Left lung (tissue), 14 donors: Measurements from ENCODE around the gene POU6F1. TPM values are rescaled to one million over a fixed set of nuclear protein-coding genes. Genes with fewer than 3 reads are reported as not detected.

ENCODE experiments used
- ATAC-seq: fragments of 200-7000 bp; cut with Tn5 transposase; one replicate; pipeline ENCODE4 v1.9.1; 2020; ENCODE audit warnings: moderate library complexity
- DNase-seq, 4 donors: peaks; one replicate each; pipeline ENCODE4 v3.0.0-alpha.2; 2013 to 2020
- H3K27ac ChIP-seq, 2 donors: fragments of 200-600 bp; sonication (generic) in 1 of 2; one replicate each; pipeline versions ENCODE4 v1.5.0 to v1.8.0; 2020 to 2021
- H3K27me3 ChIP-seq, 2 donors: fragments of 200-600 bp; sonication (generic) in 1 of 2; one replicate each; pipeline versions ENCODE4 v1.5.0 to v1.8.0; 2020 to 2021
- H3K36me3 ChIP-seq, 2 donors: fragments of 200-600 bp; sonication (generic) in 1 of 2; one replicate each; pipeline versions ENCODE4 v1.5.0 to v1.8.0; 2020 to 2021
- H3K4me1 ChIP-seq, 2 donors: fragments of 200-600 bp; one replicate each; pipeline ENCODE4 v1.8.0; 2021
- H3K4me3 ChIP-seq, 2 donors: fragments of 200-600 bp; sonication (generic) in 1 of 2; one replicate each; pipeline versions ENCODE4 v1.5.0 to v1.8.0; 2020 to 2021; ENCODE audit warnings: mild to moderate bottlenecking in 1 of 2
- H3K9me3 ChIP-seq, 2 donors: fragments of 200-600 bp; sonication (generic) in 1 of 2; one replicate each; pipeline versions ENCODE4 v1.5.0 to v1.8.0; 2020 to 2021
- intact Hi-C, 2 donors: fragments of 100-400 bp; cut with DNase I; formaldehyde crosslinking; loops; one replicate each; pipeline versions ENCODE4 v1.11.2 to v1.14.2; 2022
- long read RNA-seq, 12 donors: library from polyadenylated mRNA in 2 of 12; unstranded in 2 of 12; transcript quantifications; one replicate each; pipeline ENCODE4 v2.0.0 and lab custom pipeline, GENCODE V29; 2019 to 2026
- polyA plus RNA-seq, 6 donors: library from polyadenylated mRNA; unstranded; fragments of 120-200 nt; gene quantifications; one replicate each; pipeline ENCODE4 v1.2.1, GENCODE V29; 2013; ENCODE audit not compliant: insufficient read length in 6 of 6
- total RNA-seq, 2 donors: library from RNA; stranded (reverse); fragmentation: NEBNext Ultra II Directional; extraction: Animal tissue kit (Norgen Biotek cat#: 25700); gene quantifications; one replicate each; pipeline ENCODE4 v1.2.1, GENCODE V29; 2021
- TF ChIP-seq, protein P1 (sequence below), 2 donors: fragments of 200-600 bp; sonication (generic) in 1 of 2; IDR thresholded peaks; one replicate each; pipeline versions ENCODE4 v1.5.0 to v1.8.0; 2021; ENCODE audit warnings: antibody characterized with exemption in 2 of 2
- donor health status: DM: no; HTN: yes; CAD: no.
- donor health status: DM: no; HTN: no; CAD: no.

The POU6F1 gene, protein sequence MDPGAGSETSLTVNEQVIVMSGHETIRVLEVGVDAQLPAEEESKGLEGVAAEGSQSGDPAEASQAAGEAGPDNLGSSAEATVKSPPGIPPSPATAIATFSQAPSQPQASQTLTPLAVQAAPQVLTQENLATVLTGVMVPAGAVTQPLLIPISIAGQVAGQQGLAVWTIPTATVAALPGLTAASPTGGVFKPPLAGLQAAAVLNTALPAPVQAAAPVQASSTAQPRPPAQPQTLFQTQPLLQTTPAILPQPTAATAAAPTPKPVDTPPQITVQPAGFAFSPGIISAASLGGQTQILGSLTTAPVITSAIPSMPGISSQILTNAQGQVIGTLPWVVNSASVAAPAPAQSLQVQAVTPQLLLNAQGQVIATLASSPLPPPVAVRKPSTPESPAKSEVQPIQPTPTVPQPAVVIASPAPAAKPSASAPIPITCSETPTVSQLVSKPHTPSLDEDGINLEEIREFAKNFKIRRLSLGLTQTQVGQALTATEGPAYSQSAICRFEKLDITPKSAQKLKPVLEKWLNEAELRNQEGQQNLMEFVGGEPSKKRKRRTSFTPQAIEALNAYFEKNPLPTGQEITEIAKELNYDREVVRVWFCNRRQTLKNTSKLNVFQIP
- total RNA-seq (10 to 100 TPM; 11.6 to 12.6 TPM), polyA plus RNA-seq (10 to 100 TPM in 5 of 6 donors, 1 to 10 TPM in 1; 9.9 to 15.6 (median 11.9) TPM)
- long read RNA-seq, donor 1 = 0 reads
- long read RNA-seq, donor 2, partial matches to known transcripts = 0 of 1 reads
- long read RNA-seq, donor 2, other reads (novel, unspliced or antisense) = 0 of 1 reads
- long read RNA-seq, donor 3 = 0 reads
- long read RNA-seq, donor 4, partial matches to known transcripts = 0 of 1 reads
- long read RNA-seq, donor 4, other reads (novel, unspliced or antisense) = 1 of 1 reads
- long read RNA-seq, donor 5, partial matches to known transcripts = 90 of 95 reads
- long read RNA-seq, donor 5, other reads (novel, unspliced or antisense) = 5 of 95 reads
- long read RNA-seq, donor 6, partial matches to known transcripts = 0 of 1 reads
- long read RNA-seq, donor 6, other reads (novel, unspliced or antisense) = 0 of 1 reads
- long read RNA-seq, donor 7 = 0 reads
- long read RNA-seq, donor 8 = 0 reads
- long read RNA-seq, donor 9 = 0 reads
- long read RNA-seq, donor 10, partial matches to known transcripts = 2 of 2 reads
- long read RNA-seq, donor 10, other reads (novel, unspliced or antisense) = 0 of 2 reads
- long read RNA-seq, donor 11, full-length matches to known transcripts = 2 of 2 reads
- long read RNA-seq, donor 11, partial matches to known transcripts = 0 of 2 reads
- long read RNA-seq, donor 11, other reads (novel, unspliced or antisense) = 0 of 2 reads
- long read RNA-seq, donor 12 = 0 reads

DNA sequence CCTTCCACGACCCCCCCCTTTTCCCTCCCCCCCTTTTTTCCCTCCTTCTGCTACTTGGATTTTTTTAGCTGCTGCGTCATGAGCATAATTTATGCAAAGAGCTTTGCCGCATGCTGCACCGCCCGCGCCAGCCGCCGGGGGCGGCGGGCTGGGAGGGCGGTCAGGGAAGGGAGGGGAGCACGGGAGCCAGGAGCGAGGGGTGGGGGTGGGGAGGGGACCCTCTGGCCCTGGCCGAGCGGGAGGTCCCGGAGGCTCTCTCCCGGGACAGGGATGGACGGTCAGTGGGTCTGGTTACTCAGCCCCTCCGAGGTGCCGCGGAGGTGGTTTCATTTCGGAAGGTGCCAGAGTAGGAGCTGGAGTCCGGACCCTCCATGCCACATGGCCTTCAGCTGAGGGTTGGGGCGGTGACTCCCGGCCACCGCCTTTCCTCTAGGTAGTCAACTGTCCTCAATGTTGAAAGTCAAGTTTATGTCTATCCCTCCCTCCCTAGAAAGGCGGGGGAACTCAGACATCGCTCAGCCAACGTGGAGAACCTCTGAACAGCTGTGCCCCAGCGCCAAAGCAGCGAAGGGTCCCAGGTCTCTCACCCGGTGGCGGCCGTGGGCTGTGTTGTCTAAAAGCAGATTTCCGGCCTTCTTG, at the start of gene POU6F1:
Gene POU6F1 (minus strand): TSS at position 95 of the 639 bp plus-strand sequence. CDS start 11,226 bp downstream, outside the sequence.
- peak within 1 kb of the TSS; percentile 71 to 77 for H3K4me3 ChIP-seq
- H3K27ac ChIP-seq = peak within 1 kb of the TSS; percentile 93 to 95
- H3K4me1 ChIP-seq = peaks cover 16 to 21% of the 10 kb centered on the region in 2 donors
- DNase-seq (peak; percentile 74 to 94 (median 86)), ATAC-seq (peak; percentile 91)
- H3K36me3 ChIP-seq = no peaks in the 10 kb centered on the region
- intact Hi-C loops = no loop called here
- TF ChIP-seq, protein P1, sequence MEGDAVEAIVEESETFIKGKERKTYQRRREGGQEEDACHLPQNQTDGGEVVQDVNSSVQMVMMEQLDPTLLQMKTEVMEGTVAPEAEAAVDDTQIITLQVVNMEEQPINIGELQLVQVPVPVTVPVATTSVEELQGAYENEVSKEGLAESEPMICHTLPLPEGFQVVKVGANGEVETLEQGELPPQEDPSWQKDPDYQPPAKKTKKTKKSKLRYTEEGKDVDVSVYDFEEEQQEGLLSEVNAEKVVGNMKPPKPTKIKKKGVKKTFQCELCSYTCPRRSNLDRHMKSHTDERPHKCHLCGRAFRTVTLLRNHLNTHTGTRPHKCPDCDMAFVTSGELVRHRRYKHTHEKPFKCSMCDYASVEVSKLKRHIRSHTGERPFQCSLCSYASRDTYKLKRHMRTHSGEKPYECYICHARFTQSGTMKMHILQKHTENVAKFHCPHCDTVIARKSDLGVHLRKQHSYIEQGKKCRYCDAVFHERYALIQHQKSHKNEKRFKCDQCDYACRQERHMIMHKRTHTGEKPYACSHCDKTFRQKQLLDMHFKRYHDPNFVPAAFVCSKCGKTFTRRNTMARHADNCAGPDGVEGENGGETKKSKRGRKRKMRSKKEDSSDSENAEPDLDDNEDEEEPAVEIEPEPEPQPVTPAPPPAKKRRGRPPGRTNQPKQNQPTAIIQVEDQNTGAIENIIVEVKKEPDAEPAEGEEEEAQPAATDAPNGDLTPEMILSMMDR (IDR thresholded peaks at IDR 0.05) = peak; percentile 48 to 70
- no peaks in the 10 kb centered on the region for H3K27me3 ChIP-seq
- H3K9me3 ChIP-seq = no peaks in the 10 kb centered on the region

DNA sequence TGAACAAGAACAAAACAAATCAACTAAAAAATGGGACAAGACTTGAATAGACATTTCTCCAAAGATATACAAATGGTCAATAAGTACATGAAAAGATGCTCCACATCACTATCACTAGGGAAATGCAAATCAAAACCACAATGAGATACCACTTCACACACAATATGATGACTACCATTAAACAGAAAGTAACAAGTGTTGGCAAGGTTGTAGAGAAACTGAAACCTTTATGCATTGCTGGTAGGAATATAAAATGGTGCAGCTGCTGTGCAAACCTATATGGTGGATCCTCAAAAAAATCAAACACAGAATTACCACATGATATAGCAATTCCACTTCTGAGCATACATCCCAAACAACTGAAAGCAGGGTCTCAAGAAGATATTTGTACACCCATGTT, 47.2 kb upstream of the POU6F1 start:
- Histone ChIP-seq H3K4me3 (no peak overlapping the region), H3K27me3 (peaks cover 0 to 11% of the 10 kb centered on the region in 2 donors), H3K4me1 (peaks cover 0 to 25% of the 10 kb centered on the region in 2 donors), H3K36me3 (no peaks in the 10 kb centered on the region), H3K9me3 (no peaks in the 10 kb centered on the region), H3K27ac (no peak overlapping the region)
- no peak for DNase-seq
- intact Hi-C loops = no loop called here
- TF ChIP-seq, protein P1 (IDR thresholded peaks at IDR 0.05) = no peak
- no peak for ATAC-seq

DNA sequence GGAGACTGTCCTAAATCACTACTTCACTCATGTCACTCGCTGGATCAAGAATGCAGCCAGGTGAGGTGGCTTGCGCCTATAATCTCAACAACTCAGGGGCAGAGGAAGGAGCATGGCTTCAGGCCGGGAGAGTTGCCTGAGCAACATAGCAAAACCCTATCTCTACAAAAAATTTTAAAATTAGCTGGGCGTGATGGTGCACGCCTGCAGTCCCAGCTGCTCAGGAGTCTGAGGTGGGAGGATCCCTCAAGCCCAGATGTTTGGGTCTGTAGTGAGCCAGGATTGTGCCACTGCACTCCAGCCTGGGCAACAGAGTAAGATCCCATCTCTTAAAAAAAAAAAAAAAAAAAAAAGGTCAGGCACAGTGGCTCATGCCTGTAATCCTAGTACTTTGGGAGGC, 46.4 kb upstream of the POU6F1 start:
- ATAC-seq = no peak
- peaks cover 0 to 4% of the 10 kb centered on the region in 2 donors for H3K27me3 ChIP-seq
- TF ChIP-seq, protein P1 (IDR thresholded peaks at IDR 0.05) = no peak
- no peak overlapping the region for H3K27ac ChIP-seq
- H3K36me3 ChIP-seq = no peaks in the 10 kb centered on the region
- DNase-seq = no peak
- peaks cover 0 to 21% of the 10 kb centered on the region in 2 donors for H3K4me1 ChIP-seq
- intact Hi-C loops = no loop called here
- no peak overlapping the region for H3K4me3 ChIP-seq
- H3K9me3 ChIP-seq = no peaks in the 10 kb centered on the region

DNA sequence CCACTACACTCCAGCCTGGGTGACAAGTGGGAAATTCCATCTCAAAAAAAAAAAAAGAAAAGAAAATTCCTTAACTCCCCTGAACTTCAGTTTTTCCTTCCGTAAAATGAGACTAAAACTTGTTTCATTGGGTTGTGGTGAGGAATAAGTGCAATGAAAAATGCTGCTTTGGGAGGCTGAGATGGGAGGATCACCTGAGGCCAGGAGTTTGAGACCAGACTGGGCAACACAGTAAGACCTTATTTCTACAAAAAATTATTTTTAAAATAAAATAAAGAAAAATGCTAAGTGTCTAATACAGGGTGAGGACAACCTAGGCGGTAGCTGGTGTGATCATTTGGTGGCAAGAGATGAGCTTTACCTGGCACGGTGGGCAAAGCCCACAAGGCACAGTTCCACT, 45.5 kb upstream of the POU6F1 start:
- intact Hi-C loops = no loop called here
- peaks cover 0 to 12% of the 10 kb centered on the region in 2 donors for H3K4me1 ChIP-seq
- no peaks in the 10 kb centered on the region for H3K36me3 ChIP-seq
- no peak overlapping the region for H3K27ac ChIP-seq
- no peak overlapping the region for H3K4me3 ChIP-seq
- TF ChIP-seq, protein P1 (IDR thresholded peaks at IDR 0.05) = no peak
- DNase-seq (no peak), ATAC-seq (no peak)
- no peaks in the 10 kb centered on the region for H3K9me3 ChIP-seq
- no peaks in the 10 kb centered on the region for H3K27me3 ChIP-seq
